Immature natural killer cell (primary cell): ENCODE data around the gene EYS. TPM values are rescaled to one million over a fixed set of nuclear protein-coding genes. Genes with fewer than 3 reads are reported as not detected.

Experiments used
- DNase-seq, 3 donors: peaks; one replicate each; pipeline ENCODE4 v3.0.0; 2022; ENCODE audit warnings: mixed read lengths in 1 of 3
- H3K27ac Mint-ChIP-seq, 6 donors: one replicate each; pipeline ENCODE4 v1.8.0; 2020; ENCODE audit warnings: mixed read lengths in 6 of 6, mild to moderate bottlenecking in 5 of 6, inconsistent platforms in 4 of 6, moderate library complexity in 3 of 6
- H3K27me3 Mint-ChIP-seq, 3 donors: one replicate each; pipeline ENCODE4 v1.8.0; 2020 to 2021; ENCODE audit warnings: low read depth in 3 of 3, mild to moderate bottlenecking in 3 of 3, mixed read lengths in 3 of 3, moderate library complexity in 3 of 3, inconsistent platforms in 1 of 3
- H3K36me3 Mint-ChIP-seq, 3 donors: one replicate each; pipeline ENCODE4 v1.8.0; 2020; ENCODE audit warnings: mixed read lengths in 3 of 3, inconsistent platforms in 2 of 3, mild to moderate bottlenecking in 2 of 3
- H3K4me1 Mint-ChIP-seq, 2 donors: one replicate each; pipeline ENCODE4 v1.8.0; 2020; ENCODE audit warnings: inconsistent platforms in 2 of 2, mild to moderate bottlenecking in 2 of 2, mixed read lengths in 2 of 2, moderate library complexity in 1 of 2
- H3K4me3 Mint-ChIP-seq, 5 donors: one replicate each; pipeline ENCODE4 v1.8.0; 2020; ENCODE audit warnings: mild to moderate bottlenecking in 5 of 5, mixed read lengths in 5 of 5, inconsistent platforms in 3 of 5, moderate library complexity in 3 of 5
- H3K9me3 Mint-ChIP-seq, 6 donors: one replicate each; pipeline ENCODE4 v1.8.0; 2020; ENCODE audit warnings: mild to moderate bottlenecking in 6 of 6, mixed read lengths in 6 of 6, inconsistent platforms in 4 of 6, moderate library complexity in 3 of 6
- polyA plus RNA-seq, 3 donors: library from polyadenylated mRNA; unstranded; fragments of 300-500 nt; fragmentation: Illumina TruSeq; gene quantifications; one replicate each; pipeline ENCODE4 v1.2.3, GENCODE V29; 2021

EYS gene
- polyA plus RNA-seq, 3 donors from 2014 or later = not detected

- Mint-ChIP-seq H3K27me3 (no peaks in the 10 kb centered on the region), H3K9me3 (peaks cover 5 to 51% (median 22%) of the 10 kb centered on the region in 6 donors), H3K27ac (no peak overlapping the region), H3K4me1 (no peaks in the 10 kb centered on the region), H3K4me3 (no peak overlapping the region), H3K36me3 (peaks cover 0 to 4% (median 3%) of the 10 kb centered on the region in 3 donors)
- no peak for DNase-seq
These were observed 1694.0 kb downstream of the EYS start for GRCh38 chr6:64013011-64013410.

GRCh38 chr6:64012351-64013001 lies 1694.5 kb downstream of the EYS start:
- peaks cover 7 to 50% (median 20%) of the 10 kb centered on the region in 6 donors for H3K9me3 Mint-ChIP-seq
- H3K36me3 Mint-ChIP-seq = peaks cover 0 to 4% (median 3%) of the 10 kb centered on the region in 3 donors
- H3K27me3 Mint-ChIP-seq = no peaks in the 10 kb centered on the region
- no peak for DNase-seq
- no peaks in the 10 kb centered on the region for H3K4me1 Mint-ChIP-seq
- no peak overlapping the region for H3K27ac Mint-ChIP-seq
- H3K4me3 Mint-ChIP-seq = no peak overlapping the region

GRCh38 chr6:64010666-64011065 lies 1696.4 kb downstream of the EYS start:
- Mint-ChIP-seq H3K36me3 (peaks cover 0 to 4% (median 3%) of the 10 kb centered on the region in 3 donors), H3K27ac (no peak overlapping the region), H3K9me3 (peaks cover 12 to 62% (median 33%) of the 10 kb centered on the region in 6 donors), H3K27me3 (peaks cover 0 to 4% (median 1%) of the 10 kb centered on the region in 3 donors), H3K4me3 (no peak overlapping the region), H3K4me1 (no peaks in the 10 kb centered on the region)
- no peak for DNase-seq

GRCh38 chr6:64010010-64010409 lies 1697.0 kb downstream of the EYS start:
- H3K27ac Mint-ChIP-seq = peak overlapping the region in 1 of 6 donors; percentile 7
- peaks cover 9 to 66% (median 36%) of the 10 kb centered on the region in 6 donors for H3K9me3 Mint-ChIP-seq
- H3K27me3 Mint-ChIP-seq = peaks cover 0 to 4% (median 1%) of the 10 kb centered on the region in 3 donors
- H3K36me3 Mint-ChIP-seq = peaks cover 0 to 4% (median 3%) of the 10 kb centered on the region in 3 donors
- H3K4me3 Mint-ChIP-seq = no peak overlapping the region
- DNase-seq = no peak
- no peaks in the 10 kb centered on the region for H3K4me1 Mint-ChIP-seq

- H3K4me3 Mint-ChIP-seq = no peak overlapping the region
- peaks cover 0 to 7% (median 4%) of the 10 kb centered on the region in 3 donors for H3K36me3 Mint-ChIP-seq
- peaks cover 15 to 62% (median 35%) of the 10 kb centered on the region in 6 donors for H3K9me3 Mint-ChIP-seq
- no peak for DNase-seq
- peaks cover 0 to 4% (median 3%) of the 10 kb centered on the region in 3 donors for H3K27me3 Mint-ChIP-seq
- H3K4me1 Mint-ChIP-seq = no peaks in the 10 kb centered on the region
- H3K27ac Mint-ChIP-seq = no peak overlapping the region
These were observed 1700.8 kb downstream of the EYS start for GRCh38 chr6:64006246-64006645.

GRCh38 chr6:64000818-64001491 lies 1706.1 kb downstream of the EYS start:
- Mint-ChIP-seq H3K4me1 (no peaks in the 10 kb centered on the region), H3K4me3 (no peak overlapping the region), H3K27ac (no peak overlapping the region), H3K9me3 (peaks cover 3 to 26% (median 13%) of the 10 kb centered on the region in 6 donors), H3K36me3 (peaks cover 0 to 4% (median 0%) of the 10 kb centered on the region in 3 donors), H3K27me3 (peaks cover 0 to 2% (median 0%) of the 10 kb centered on the region in 3 donors)
- no peak for DNase-seq

- peaks cover 0 to 4% (median 0%) of the 10 kb centered on the region in 3 donors for H3K36me3 Mint-ChIP-seq
- H3K27ac Mint-ChIP-seq = no peak overlapping the region
- DNase-seq = no peak
- no peak overlapping the region for H3K4me3 Mint-ChIP-seq
- H3K4me1 Mint-ChIP-seq = no peaks in the 10 kb centered on the region
- H3K27me3 Mint-ChIP-seq = peaks cover 0 to 2% (median 0%) of the 10 kb centered on the region in 3 donors
- H3K9me3 Mint-ChIP-seq = peaks cover 3 to 29% (median 12%) of the 10 kb centered on the region in 6 donors
These were observed 1707.4 kb downstream of the EYS start for GRCh38 chr6:63999613-64000012.

- peaks cover 3 to 29% (median 11%) of the 10 kb centered on the region in 6 donors for H3K9me3 Mint-ChIP-seq
- H3K36me3 Mint-ChIP-seq = peaks cover 0 to 4% (median 0%) of the 10 kb centered on the region in 3 donors
These were observed 1708.0 kb downstream of the EYS start for GRCh38 chr6:63998991-63999390.

GRCh38 chr6:63997734-63998133 lies 1709.3 kb downstream of the EYS start:
- Mint-ChIP-seq H3K4me3 (no peak overlapping the region), H3K27ac (no peak overlapping the region), H3K27me3 (peaks cover 0 to 2% (median 0%) of the 10 kb centered on the region in 3 donors), H3K9me3 (peaks cover under 1 to 25% (median 11%) of the 10 kb centered on the region in 6 donors), H3K36me3 (peaks cover 0 to 1% (median 0%) of the 10 kb centered on the region in 3 donors), H3K4me1 (no peaks in the 10 kb centered on the region)
- DNase-seq = no peak

More at GRCh38 chr6:63998991-63999390, 1708.0 kb downstream of the EYS start:
- Mint-ChIP-seq H3K27me3 (peaks cover 0 to 2% (median 0%) of the 10 kb centered on the region in 3 donors), H3K4me1 (no peaks in the 10 kb centered on the region), H3K27ac (no peak overlapping the region), H3K4me3 (no peak overlapping the region)
- DNase-seq = no peak

GRCh38 chr6:63997221-63997620 lies 1709.8 kb downstream of the EYS start:
- Mint-ChIP-seq H3K36me3 (no peaks in the 10 kb centered on the region), H3K9me3 (peaks cover 0 to 30% (median 14%) of the 10 kb centered on the region in 6 donors), H3K27ac (no peak overlapping the region), H3K4me1 (no peaks in the 10 kb centered on the region), H3K4me3 (no peak overlapping the region), H3K27me3 (peaks cover 0 to 2% (median 0%) of the 10 kb centered on the region in 3 donors)
- DNase-seq = no peak

GRCh38 chr6:63985223-63985622 lies 1721.8 kb downstream of the EYS start:
- H3K4me3 Mint-ChIP-seq = no peak overlapping the region
- H3K27ac Mint-ChIP-seq = no peak overlapping the region
- peaks cover 1 to 32% (median 11%) of the 10 kb centered on the region in 6 donors for H3K9me3 Mint-ChIP-seq
- H3K27me3 Mint-ChIP-seq = peaks cover 0 to 3% (median 0%) of the 10 kb centered on the region in 3 donors
- no peak for DNase-seq
- no peaks in the 10 kb centered on the region for H3K4me1 Mint-ChIP-seq
- no peaks in the 10 kb centered on the region for H3K36me3 Mint-ChIP-seq

GRCh38 chr6:63975699-63976098 lies 1731.3 kb downstream of the EYS start:
- H3K27ac Mint-ChIP-seq = no peak overlapping the region
- no peak for DNase-seq
- no peaks in the 10 kb centered on the region for H3K36me3 Mint-ChIP-seq
- H3K4me3 Mint-ChIP-seq = no peak overlapping the region
- no peaks in the 10 kb centered on the region for H3K4me1 Mint-ChIP-seq
- H3K27me3 Mint-ChIP-seq = no peaks in the 10 kb centered on the region
- peaks cover 0 to 24% (median 2%) of the 10 kb centered on the region in 6 donors for H3K9me3 Mint-ChIP-seq

GRCh38 chr6:63968650-63969049 lies 1738.4 kb downstream of the EYS start:
- H3K27ac Mint-ChIP-seq = no peak overlapping the region
- no peaks in the 10 kb centered on the region for H3K4me1 Mint-ChIP-seq
- DNase-seq = no peak
- no peaks in the 10 kb centered on the region for H3K36me3 Mint-ChIP-seq
- no peaks in the 10 kb centered on the region for H3K27me3 Mint-ChIP-seq
- H3K9me3 Mint-ChIP-seq = peaks cover 0 to 18% (median 5%) of the 10 kb centered on the region in 6 donors
- H3K4me3 Mint-ChIP-seq = no peak overlapping the region

- no peak for DNase-seq
- Mint-ChIP-seq H3K27ac (no peak overlapping the region), H3K4me3 (no peak overlapping the region), H3K36me3 (no peaks in the 10 kb centered on the region), H3K27me3 (no peaks in the 10 kb centered on the region), H3K4me1 (no peaks in the 10 kb centered on the region), H3K9me3 (peaks cover 2 to 19% (median 5%) of the 10 kb centered on the region in 6 donors)
These were observed 1742.7 kb downstream of the EYS start for GRCh38 chr6:63964366-63964765.
